Measurements from ENCODE around the gene KEL.

- no peak for TF ChIP-seq CTCF (IDR thresholded peaks at IDR 0.05)
- TF ChIP-seq ZFX (IDR thresholded peaks at IDR 0.05; ENCODE audit: borderline replicate concordance), result no peak
Observed at GRCh38 chr7:142918901-142919300, 43.3 kb downstream of the KEL start.

All from 22Rv1 (cell line).